ENCODE measurements around the gene FAM8A1.

GRCh38 chr6:17638212-17638715 is 38.2 kb downstream of the FAM8A1 start:
- TF ChIP-seq POLR2AphosphoS5 (IDR thresholded peaks at IDR 0.05) (no peak), CTCF (IDR thresholded peaks at IDR 0.05) (no peak)
